HepG2 (cell line): ENCODE data around the gene IFI30. TPM values are rescaled to one million over a fixed set of nuclear protein-coding genes. Genes with fewer than 3 reads are reported as not detected.

Experiments
- ASH2L ChIP-seq: fragments of 300-600, 200-600 bp; sonication (generic); IDR thresholded peaks from 2 replicates; pipeline ENCODE4 v1.7.0; 2017; ENCODE audit warnings: low read depth, mild to moderate bottlenecking, moderate library complexity, mixed read lengths, low read length; ENCODE audit not compliant: insufficient read length
- CAMTA2 ChIP-seq: sonication (generic); formaldehyde crosslinking; IDR thresholded peaks from 2 replicates; pipeline ENCODE4 v1.4.0; 2020; ENCODE audit warnings: mild to moderate bottlenecking, missing genetic modification reagents, borderline replicate concordance
- CTCF ChIP-seq: sonication (generic); formaldehyde crosslinking; IDR thresholded peaks from 2 replicates; pipeline ENCODE4 v1.5.0; 2020; ENCODE audit warnings: mild to moderate bottlenecking, missing genetic modification reagents, moderate library complexity
- HOXA3 ChIP-seq: sonication (generic); formaldehyde crosslinking; IDR thresholded peaks from 2 replicates; pipeline ENCODE4 v1.5.0; 2020; ENCODE audit warnings: missing genetic modification reagents
- MTF2 ChIP-seq: sonication (generic); formaldehyde crosslinking; IDR thresholded peaks from 2 replicates; pipeline ENCODE4 v1.5.0; 2020; ENCODE audit warnings: missing genetic modification reagents, borderline replicate concordance
- NFAT5 ChIP-seq: sonication (generic); formaldehyde crosslinking; IDR thresholded peaks from 2 replicates; pipeline ENCODE4 v1.4.0; 2020; ENCODE audit warnings: missing genetic modification reagents
- NFIB ChIP-seq: sonication (generic); formaldehyde crosslinking; IDR thresholded peaks from 2 replicates; pipeline ENCODE4 v1.9.0; 2021; ENCODE audit warnings: missing genetic modification reagents, mild to moderate bottlenecking, borderline replicate concordance
- NONO ChIP-seq, 2 experiments: fragments of 450-650 bp in 1 of 2; sonication (generic) in 1 of 2; formaldehyde crosslinking in 1 of 2; IDR thresholded peaks in 1 of 2; conservative IDR thresholded peaks in 1 of 2; 2 replicates each; pipeline versions ENCODE4 v1.6.1 to v1.8.0; 2017 to 2022; ENCODE audit warnings: mild to moderate bottlenecking in 1 of 2, missing genetic modification reagents in 1 of 2, moderate library complexity in 1 of 2
- NR3C1 ChIP-seq: sonication (generic); formaldehyde crosslinking; IDR thresholded peaks from 2 replicates; pipeline ENCODE4 v1.4.0; 2020; ENCODE audit warnings: missing genetic modification reagents
- SRY ChIP-seq: sonication (generic); formaldehyde crosslinking; IDR thresholded peaks from 2 replicates; pipeline ENCODE4 v1.8.0; 2022; ENCODE audit warnings: mild to moderate bottlenecking, missing genetic modification reagents
- TOPORS ChIP-seq: sonication (generic); formaldehyde crosslinking; IDR thresholded peaks from 2 replicates; pipeline ENCODE4 v1.8.0; 2023; ENCODE audit warnings: mild to moderate bottlenecking, missing genetic modification reagents
- ZBTB49 ChIP-seq: sonication (generic); formaldehyde crosslinking; IDR thresholded peaks from 2 replicates; pipeline ENCODE4 v1.4.0; 2020; ENCODE audit warnings: missing genetic modification reagents, borderline replicate concordance
- ZBTB8A ChIP-seq: sonication (generic); formaldehyde crosslinking; IDR thresholded peaks from 2 replicates; pipeline ENCODE4 v1.4.0; 2020; ENCODE audit warnings: mild to moderate bottlenecking, low read depth, missing genetic modification reagents, borderline replicate concordance
- ZC3H13 ChIP-seq: sonication (generic); formaldehyde crosslinking; IDR thresholded peaks from 2 replicates; pipeline ENCODE4 v1.8.1; 2023; ENCODE audit warnings: mild to moderate bottlenecking, missing genetic modification reagents, moderate library complexity
- ZNF101 ChIP-seq: sonication (generic); formaldehyde crosslinking; IDR thresholded peaks from 2 replicates; pipeline ENCODE4 v1.4.0; 2020; ENCODE audit warnings: mild to moderate bottlenecking, low read depth, missing genetic modification reagents, borderline replicate concordance
- ZNF121 ChIP-seq: sonication (generic); formaldehyde crosslinking; IDR thresholded peaks from 2 replicates; pipeline ENCODE4 v1.5.0; 2020; ENCODE audit warnings: mild to moderate bottlenecking, missing genetic modification reagents
- ZNF264 ChIP-seq: sonication (generic); formaldehyde crosslinking; IDR thresholded peaks from 2 replicates; pipeline ENCODE4 v1.4.0; 2020; ENCODE audit warnings: missing genetic modification reagents
- ZNF337 ChIP-seq: sonication (generic); formaldehyde crosslinking; IDR thresholded peaks from 2 replicates; pipeline ENCODE4 v1.5.1; 2020; ENCODE audit warnings: missing genetic modification reagents, low read depth, mild to moderate bottlenecking, borderline replicate concordance
- ZNF768 ChIP-seq: sonication (generic); formaldehyde crosslinking; IDR thresholded peaks from 2 replicates; pipeline ENCODE4 v1.4.0; 2020; ENCODE audit warnings: missing genetic modification reagents
- polyA plus RNA-seq, 8 experiments: library from polyadenylated mRNA; depleted of rRNA in 3 of 8; stranded (reverse) in 7 of 8; unstranded in 1 of 8; fragments of >200 nt; fragmentation: Illumina TruSeq in 4 of 8; extraction: Trizol in 4 of 8; gene quantifications; 2 replicates each; pipeline versions ENCODE4 v1.2.1 to v1.2.3, GENCODE V29; 2011 to 2016; ENCODE audit warnings: low read depth in 4 of 8, missing spikeins in 1 of 8, mixed read lengths in 1 of 8; ENCODE audit not compliant: insufficient read depth in 1 of 8
- total RNA-seq, 5 experiments: library from RNA; depleted of rRNA; stranded (reverse); fragments of >200 nt; fragmentation: Illumina TruSeq; extraction: Trizol; gene quantifications; 2 replicates each; pipeline ENCODE4 v1.2.3, GENCODE V29; 2016; ENCODE audit warnings: low read depth in 1 of 5

Gene IFI30
- total and polyA plus RNA-seq, 2 of the 13 experiments (the other 11 are each of a cell fraction or from before 2014, with no cell fraction given): 25.0 to 79.4 TPM

- TF ChIP-seq ZBTB49 (CRISPR knock-in tag) (no peak), CAMTA2 (CRISPR knock-in tag) (no peak), ZNF121 (peak; percentile 77), TOPORS (CRISPR knock-in tag) (peak; percentile 69; the same call in 1 of the 2 replicates), ZNF264 (no peak), NFAT5 (CRISPR knock-in tag) (no peak), ZBTB8A (CRISPR knock-in tag) (no peak), NR3C1 (CRISPR knock-in tag) (no peak), ZNF768 (CRISPR knock-in tag) (no peak), ZNF337 (0 out of 2 replicates have a peak, but pooled peaks have one; percentile 25), ZNF101 (CRISPR knock-in tag) (no peak), ZC3H13 (CRISPR knock-in tag) (peak; percentile 79), MTF2 (CRISPR knock-in tag) (no peak), ASH2L (peak; percentile 59), CTCF (CRISPR knock-in tag) (0 out of 2 replicates have a peak, but pooled peaks have one; percentile 6), SRY (CRISPR knock-in tag) (0 out of 2 replicates have a peak, but pooled peaks have one; percentile 75), NONO (IDR thresholded peaks at IDR 0.05) (no peak), NONO (CRISPR knock-in tag; conservative IDR thresholded peaks at IDR 0.05) (0 out of 2 replicates have a peak, but pooled peaks have one; percentile 21), NFIB (CRISPR knock-in tag) (no peak), HOXA3 (peak; percentile 25; the same call in 1 of the 2 replicates)
Measured at GRCh38 chr19:18223860-18224524, 50.4 kb downstream of the IFI30 start (continued).
